Karpas-422 (cell line): ENCODE data around the gene TBX10. TPM values are rescaled to one million over a fixed set of nuclear protein-coding genes. Genes with fewer than 3 reads are reported as not detected.
"Not testable (repeated sequence)": the region's sequence is repeated elsewhere in the genome, so short reads cannot be mapped to it uniquely, and the experiment has no call there.

ENCODE experiments used
- DNase-seq: peaks from one replicate; pipeline ENCODE4 v3.0.0-alpha.2; 2015
- H2AFZ ChIP-seq: fragments of 200-600 bp; sonication (generic); 2 replicates; pipeline ENCODE4 v1.6.1; 2014; ENCODE audit warnings: antibody characterized with exemption, low read length, mixed read lengths
- H3K27ac ChIP-seq: fragments of 200-600 bp; sonication (generic); 2 replicates; pipeline ENCODE4 v1.5.1; 2014; ENCODE audit warnings: mild to moderate bottlenecking, low read length, moderate library complexity
- H3K27me3 ChIP-seq: fragments of 200-600 bp; sonication (generic); 2 replicates; pipeline ENCODE4 v1.6.1; 2014; ENCODE audit warnings: low read length, mixed read lengths
- H3K36me3 ChIP-seq: fragments of 200-600 bp; sonication (generic); 2 replicates; pipeline ENCODE4 v1.6.1; 2014; ENCODE audit warnings: low read length, mixed read lengths; ENCODE audit not compliant: insufficient read depth
- H3K4me1 ChIP-seq: fragments of 200-600 bp; sonication (generic); 2 replicates; pipeline ENCODE4 v1.6.1; 2014; ENCODE audit warnings: mild to moderate bottlenecking, low read length, mixed read lengths
- H3K4me2 ChIP-seq: fragments of 200-600 bp; sonication (generic); 2 replicates; pipeline ENCODE4 v1.6.1; 2014; ENCODE audit warnings: low read length, low read depth, mild to moderate bottlenecking; ENCODE audit not compliant: poor library complexity, severe bottlenecking
- H3K4me3 ChIP-seq: fragments of 200-600 bp; sonication (generic); 2 replicates; pipeline ENCODE4 v1.5.1; 2014; ENCODE audit warnings: mild to moderate bottlenecking, antibody characterized with exemption, low read length, mixed read lengths
- H3K79me2 ChIP-seq: fragments of 200-600 bp; sonication (generic); 2 replicates; pipeline ENCODE4 v1.6.1; 2014; ENCODE audit warnings: mild to moderate bottlenecking, low read length, mixed read lengths
- H3K9ac ChIP-seq: fragments of 200-600 bp; sonication (generic); 2 replicates; pipeline ENCODE4 v1.6.0; 2014; ENCODE audit warnings: low read length
- H3K9me2 ChIP-seq: fragments of 200-600 bp; sonication (generic), shearing (Covaris generic); replicated peaks from 2 replicates; pipeline ENCODE4 v1.6.0; 2014; ENCODE audit warnings: mild to moderate bottlenecking, low read length, moderate library complexity; ENCODE audit not compliant: insufficient read depth
- H3K9me3 ChIP-seq: fragments of 300-700, 200-600 bp; sonication (generic); 2 replicates; pipeline ENCODE4 v1.6.1; 2014; ENCODE audit warnings: low read length, mixed read lengths
- H4K20me1 ChIP-seq: fragments of 200-600 bp; sonication (generic); 2 replicates; pipeline ENCODE4 v1.6.1; 2014; ENCODE audit warnings: mild to moderate bottlenecking, antibody characterized with exemption, low read length, low read depth; ENCODE audit not compliant: insufficient read depth
- total RNA-seq: library from RNA; depleted of rRNA; stranded (reverse); fragments of >200 nt; shearing (Covaris generic); gene quantifications from 2 replicates; pipeline ENCODE4 v1.2.3, GENCODE V29; 2014; ENCODE audit warnings: low replicate concordance

TBX10 gene
- total RNA-seq, 1 experiment from 2014 or later = not detected

- no peaks in the 10 kb centered on the region for H3K9me2 ChIP-seq
- H3K27ac ChIP-seq = no peak overlapping the region
- H3K4me1 ChIP-seq = peaks cover 12% of the 10 kb centered on the region
- H3K27me3 ChIP-seq = no peaks in the 10 kb centered on the region
- no peaks in the 10 kb centered on the region for H3K9me3 ChIP-seq
- DNase-seq = no peak
- H3K4me3 ChIP-seq = no peak overlapping the region
- no peak overlapping the region for H3K9ac ChIP-seq
- H4K20me1 ChIP-seq = no peaks in the 10 kb centered on the region
- H3K36me3 ChIP-seq = peaks cover 5% of the 10 kb centered on the region
- no peak overlapping the region for H3K4me2 ChIP-seq
- no peak overlapping the region for H2AFZ ChIP-seq
- H3K79me2 ChIP-seq = no peaks in the 10 kb centered on the region
These were observed 46.0 kb downstream of the TBX10 start for GRCh38 chr11:67593565-67593905.

GRCh38 chr11:67592880-67593564 lies 46.5 kb downstream of the TBX10 start:
- Histone ChIP-seq H3K9me2 (no peaks in the 10 kb centered on the region), H3K4me1 (peaks cover 15% of the 10 kb centered on the region), H3K9me3 (no peaks in the 10 kb centered on the region), H3K4me2 (no peak overlapping the region), H3K79me2 (no peaks in the 10 kb centered on the region), H2AFZ (no peak overlapping the region), H3K9ac (no peak overlapping the region), H3K27me3 (no peaks in the 10 kb centered on the region), H3K27ac (no peak overlapping the region), H3K4me3 (no peak overlapping the region), H4K20me1 (no peaks in the 10 kb centered on the region), H3K36me3 (peaks cover 5% of the 10 kb centered on the region)
- no peak for DNase-seq

DNA sequence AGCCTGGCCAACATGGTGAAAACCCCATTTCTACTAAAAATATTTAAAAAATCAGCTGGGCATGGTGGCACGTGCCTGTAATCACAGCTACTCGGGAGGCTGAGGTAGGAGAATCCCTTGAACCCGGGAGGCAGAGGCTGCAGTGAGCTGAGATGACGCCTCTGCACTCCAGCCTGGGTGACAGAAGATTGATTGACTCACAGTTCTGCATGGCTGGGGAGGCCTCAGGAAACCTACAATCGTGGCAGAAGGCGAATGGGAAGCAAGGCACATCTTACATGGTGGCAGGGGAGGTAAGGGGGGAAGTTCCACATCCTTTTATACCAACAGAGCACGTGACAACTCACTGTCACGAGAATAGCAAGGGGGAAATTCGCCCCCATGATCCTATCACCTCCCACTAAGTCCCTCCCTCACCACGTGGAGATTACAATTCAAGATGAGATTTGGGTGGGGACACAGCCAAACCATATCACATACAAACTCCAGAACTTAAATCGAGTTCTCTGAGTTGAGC lies 50.6 kb downstream of the TBX10 start:
- H2AFZ ChIP-seq, H3K4me2 ChIP-seq, H3K9me2 ChIP-seq, H3K9ac ChIP-seq, H3K4me3 ChIP-seq, H3K27ac ChIP-seq, H3K9me3 ChIP-seq, H3K27me3 ChIP-seq, DNase-seq, H3K79me2 ChIP-seq: not testable (repeated sequence)
- H3K4me1 ChIP-seq = peaks cover 46% of the 10 kb centered on the region
- peaks cover 15% of the 10 kb centered on the region for H4K20me1 ChIP-seq
- peaks cover 32% of the 10 kb centered on the region for H3K36me3 ChIP-seq

DNA sequence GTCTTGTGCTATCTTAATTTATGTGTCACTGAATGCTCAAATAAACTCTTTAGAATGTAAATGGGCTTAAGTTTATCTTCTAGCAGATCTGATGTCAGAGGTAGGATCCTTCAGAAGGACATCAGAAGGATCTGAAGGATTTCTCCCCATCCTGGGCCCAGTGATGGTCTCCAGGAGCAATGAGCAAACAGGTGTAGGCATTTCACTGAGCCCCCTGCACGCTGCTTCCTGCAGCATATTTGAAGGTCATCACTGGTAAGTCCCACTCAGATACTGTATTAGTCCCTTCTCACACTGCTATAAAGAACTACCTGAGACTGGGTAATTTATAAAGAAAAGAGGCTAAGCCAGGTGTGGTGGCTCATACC lies 51.4 kb downstream of the TBX10 start:
- peaks cover 44% of the 10 kb centered on the region for H3K4me1 ChIP-seq

DNA sequence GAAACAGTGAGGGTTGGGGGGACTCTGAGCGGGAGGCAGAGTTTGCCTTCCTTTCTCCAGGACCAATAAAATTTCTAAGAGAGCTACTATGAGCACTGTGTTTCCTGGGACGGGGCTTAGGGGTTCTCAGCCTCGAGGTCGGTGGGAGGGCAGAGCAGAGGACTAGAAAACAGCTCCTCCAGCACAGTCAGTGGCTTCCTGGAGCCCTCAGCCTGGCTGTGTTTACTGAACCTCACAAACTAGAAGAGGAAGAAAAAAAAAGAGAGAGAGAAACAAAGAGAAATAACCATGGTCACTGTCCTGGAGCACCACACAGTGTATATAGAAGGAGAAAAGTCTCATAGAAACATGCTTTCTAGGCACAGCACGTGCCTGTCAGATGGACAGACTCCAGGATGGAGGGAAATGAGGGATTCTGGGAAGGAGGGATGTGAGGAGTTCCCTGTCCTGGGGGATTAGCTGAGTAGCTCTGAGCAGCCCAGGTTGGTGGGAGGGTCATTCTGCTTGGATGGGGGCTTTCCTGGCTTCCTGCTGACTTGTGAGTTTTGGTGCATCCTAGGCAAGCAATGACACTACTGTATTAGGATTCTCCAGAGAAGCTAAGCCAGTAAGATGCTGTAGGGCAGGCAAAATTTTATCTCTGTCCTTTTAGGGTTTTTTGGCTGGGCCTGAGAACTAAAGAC lies 52.9 kb downstream of the TBX10 start:
- Histone ChIP-seq H2AFZ (no peak overlapping the region), H3K9me3 (no peaks in the 10 kb centered on the region), H3K79me2 (peaks cover 10% of the 10 kb centered on the region), H3K4me2 (no peak overlapping the region), H3K9ac (no peak overlapping the region), H4K20me1 (peaks cover 15% of the 10 kb centered on the region), H3K9me2 (no peaks in the 10 kb centered on the region), H3K27ac (peak overlapping the region; percentile 70), H3K27me3 (no peaks in the 10 kb centered on the region), H3K4me1 (peaks cover 54% of the 10 kb centered on the region), H3K4me3 (no peak overlapping the region), H3K36me3 (peaks cover 32% of the 10 kb centered on the region)
- no peak for DNase-seq

More for the DNA sequence above, 51.4 kb downstream of the TBX10 start:
- DNase-seq = no peak
- H3K27ac ChIP-seq = peak overlapping the region; percentile 70
- H3K79me2 ChIP-seq = peaks cover 10% of the 10 kb centered on the region
- no peaks in the 10 kb centered on the region for H3K9me3 ChIP-seq
- H4K20me1 ChIP-seq = peaks cover 15% of the 10 kb centered on the region
- H3K4me3 ChIP-seq = no peak overlapping the region
- H3K4me2 ChIP-seq = peak overlapping the region; percentile 18
- H2AFZ ChIP-seq = no peak overlapping the region
- H3K36me3 ChIP-seq = peaks cover 32% of the 10 kb centered on the region
- no peaks in the 10 kb centered on the region for H3K9me2 ChIP-seq
- no peaks in the 10 kb centered on the region for H3K27me3 ChIP-seq
- H3K9ac ChIP-seq = no peak overlapping the region

GRCh38 chr11:67585911-67586310 lies 53.7 kb downstream of the TBX10 start:
- Histone ChIP-seq H3K9me3 (no peaks in the 10 kb centered on the region), H3K4me2 (no peak overlapping the region), H4K20me1 (peaks cover 15% of the 10 kb centered on the region), H3K27me3 (no peaks in the 10 kb centered on the region), H3K36me3 (peaks cover 32% of the 10 kb centered on the region), H3K4me1 (peaks cover 54% of the 10 kb centered on the region), H3K79me2 (peaks cover 10% of the 10 kb centered on the region), H3K4me3 (0 out of 2 replicates have a peak overlapping the region, but pooled peaks have one; percentile 94), H3K27ac (no peak overlapping the region), H3K9ac (no peak overlapping the region), H3K9me2 (no peaks in the 10 kb centered on the region), H2AFZ (no peak overlapping the region)
- no peak for DNase-seq

DNA sequence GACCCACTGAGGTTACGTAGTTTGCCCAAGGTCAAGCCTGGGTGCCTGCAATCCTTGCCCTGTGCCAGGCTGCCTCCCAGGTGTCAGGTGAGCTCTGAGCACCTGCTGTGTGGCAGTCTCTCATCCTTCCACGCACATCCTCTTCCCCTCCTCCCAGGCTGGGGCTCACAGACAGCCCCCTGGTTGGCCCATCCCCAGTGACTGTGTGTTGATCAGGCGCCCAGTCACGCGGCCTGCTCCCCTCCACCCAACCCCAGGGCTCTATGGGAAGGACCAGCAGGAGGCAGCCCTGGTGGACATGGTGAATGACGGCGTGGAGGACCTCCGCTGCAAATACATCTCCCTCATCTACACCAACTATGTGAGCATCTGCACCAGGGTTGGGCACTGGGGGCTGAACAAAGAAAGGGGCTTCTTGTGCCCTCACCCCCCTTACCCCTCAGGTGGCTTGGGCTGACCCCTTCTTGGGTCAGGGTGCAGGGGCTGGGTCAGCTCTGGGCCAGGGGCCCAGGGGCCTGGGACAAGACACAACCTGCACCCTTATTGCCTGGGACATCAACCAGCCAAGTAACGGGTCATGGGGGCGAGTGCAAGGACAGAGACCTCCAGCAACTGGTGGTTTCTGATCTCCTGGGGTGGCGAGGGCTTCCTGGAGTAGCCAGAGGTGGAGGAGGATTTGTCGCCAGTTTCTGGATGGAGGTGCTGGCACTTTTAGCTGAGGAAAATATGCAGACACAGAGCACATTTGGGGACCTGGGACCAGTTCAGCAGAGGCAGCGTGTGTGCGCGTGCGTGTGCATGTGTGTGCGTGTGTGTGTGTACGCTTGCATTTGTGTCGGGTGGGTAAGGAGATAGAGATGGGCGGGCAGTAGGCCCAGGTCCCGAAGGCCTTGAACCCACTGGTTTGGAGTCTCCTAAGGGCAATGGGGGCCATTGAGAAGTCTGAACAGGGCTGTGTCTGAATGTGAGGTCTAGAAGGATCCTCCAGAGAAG lies 54.4 kb downstream of the TBX10 start:
- peaks cover 15% of the 10 kb centered on the region for H4K20me1 ChIP-seq
- H3K27me3 ChIP-seq = no peaks in the 10 kb centered on the region
- H3K4me2 ChIP-seq = peak overlapping the region; percentile 97
- no peaks in the 10 kb centered on the region for H3K9me2 ChIP-seq
- peak overlapping the region; percentile 98 for H3K9ac ChIP-seq
- H3K79me2 ChIP-seq = peaks cover 10% of the 10 kb centered on the region
- H3K4me3 ChIP-seq = peak overlapping the region; percentile 94
- H3K27ac ChIP-seq = peak overlapping the region; percentile 81
- DNase-seq = no peak
- H3K9me3 ChIP-seq = no peaks in the 10 kb centered on the region
- peaks cover 54% of the 10 kb centered on the region for H3K4me1 ChIP-seq
- no peak overlapping the region for H2AFZ ChIP-seq
- peaks cover 32% of the 10 kb centered on the region for H3K36me3 ChIP-seq
